IMR-90 (cell line): ENCODE data around the gene EIF6. TPM values are rescaled to one million over a fixed set of nuclear protein-coding genes. Genes with fewer than 3 reads are reported as not detected.

ENCODE experiments used
- ATAC-seq: fragments of 200-7000 bp; cut with Tn5 transposase; 2 replicates; pipeline ENCODE4 v1.9.1; 2020; ENCODE audit warnings: low read depth, mild to moderate bottlenecking, moderate library complexity
- BruUV-seq: library from RNA; stranded (reverse); fragments of 400-500 nt; replicated peaks from 2 replicates; lab custom pipeline; 2021; lab: Mats Ljungman, UMichigan
- CTCF ChIA-PET: fragments of 300-600 bp; formaldehyde crosslinking; extraction: SDS; loops from one replicate; lab custom pipeline; 2021; ENCODE audit warnings: antibody characterized with exemption; lab: Yijun Ruan, JAX
- POLR2A ChIA-PET: fragments of 300-600 bp; sonication (Branson Sonifier 250); formaldehyde crosslinking; loops from one replicate; lab custom pipeline; 2022; ENCODE audit warnings: antibody characterized with exemption; ENCODE audit not compliant: unreplicated experiment; lab: Charles Lee
- DNase-seq: peaks from one replicate; pipeline ENCODE4 v3.0.0; 2013
- H2AFZ ChIP-seq: replicated peaks from 2 replicates; pipeline ENCODE3; 2013; ENCODE audit warnings: low read length, mild to moderate bottlenecking; ENCODE audit not compliant: poor library complexity
- H2AK5ac ChIP-seq: 2 replicates; pipeline ENCODE4 v1.6.1; 2013; ENCODE audit warnings: low read depth, low read length, inconsistent platforms
- H2AK9ac ChIP-seq: replicated peaks from 2 replicates; pipeline ENCODE3; 2013; ENCODE audit warnings: mild to moderate bottlenecking, low read depth, low read length, moderate library complexity; ENCODE audit not compliant: poor library complexity
- H2BK120ac ChIP-seq: 2 replicates; pipeline ENCODE4 v1.6.1; 2013; ENCODE audit warnings: low read depth, low read length, inconsistent platforms
- H2BK15ac ChIP-seq: 3 replicates; pipeline ENCODE4 v1.6.1; 2013; ENCODE audit warnings: low read depth, low read length, inconsistent platforms
- H2BK20ac ChIP-seq: 2 replicates; pipeline ENCODE4 v1.6.1; 2013; ENCODE audit warnings: low read depth, mild to moderate bottlenecking, inconsistent platforms, low read length, moderate library complexity
- H2BK5ac ChIP-seq: 2 replicates; pipeline ENCODE4 v1.6.1; 2013; ENCODE audit warnings: mild to moderate bottlenecking, low read depth, low read length, inconsistent platforms; ENCODE audit not compliant: poor library complexity, severe bottlenecking
- H3K14ac ChIP-seq: replicated peaks from 2 replicates; pipeline ENCODE4 v1.6.1; 2013; ENCODE audit warnings: low read depth, low read length, inconsistent platforms
- H3K18ac ChIP-seq: 2 replicates; pipeline ENCODE4 v1.6.1; 2013; ENCODE audit warnings: low read depth, low read length, control low read depth
- H3K23ac ChIP-seq: 2 replicates; pipeline ENCODE4 v1.6.1; 2013; ENCODE audit warnings: low read depth, low read length, inconsistent platforms
- H3K27ac ChIP-seq: 2 replicates; pipeline ENCODE4 v1.5.1; 2013; ENCODE audit warnings: mild to moderate bottlenecking, control low read depth, low read length; ENCODE audit not compliant: insufficient read depth
- H3K27me3 ChIP-seq: 2 replicates; pipeline ENCODE4 v1.6.1; 2013; ENCODE audit warnings: low read length; ENCODE audit not compliant: control insufficient read depth, insufficient read depth
- H3K36me3 ChIP-seq: 2 replicates; pipeline ENCODE4 v1.6.1; 2013; ENCODE audit warnings: low read length, mixed read lengths; ENCODE audit not compliant: control insufficient read depth, insufficient read depth
- H3K4ac ChIP-seq: 2 replicates; pipeline ENCODE4 v1.6.1; 2013; ENCODE audit warnings: low read depth, low read length, inconsistent platforms
- H3K4me1 ChIP-seq: 2 replicates; pipeline ENCODE4 v1.6.1; 2013; ENCODE audit warnings: low read length, mixed read lengths; ENCODE audit not compliant: control insufficient read depth, insufficient read depth
- H3K4me2 ChIP-seq: 2 replicates; pipeline ENCODE4 v1.6.1; 2013; ENCODE audit warnings: low read depth, mild to moderate bottlenecking, control low read depth, low read length, moderate library complexity
- H3K4me3 ChIP-seq: 2 replicates; pipeline ENCODE4 v1.5.1; 2013; ENCODE audit warnings: low read depth, mild to moderate bottlenecking, control low read depth, low read length, moderate library complexity; ENCODE audit not compliant: insufficient read depth
- H3K56ac ChIP-seq: 2 replicates; pipeline ENCODE4 v1.6.1; 2013; ENCODE audit warnings: low read length, inconsistent platforms; ENCODE audit not compliant: insufficient read depth; ENCODE audit errors: extremely low read depth
- H3K79me1 ChIP-seq, 2 experiments: 2 replicates each; pipeline ENCODE4 v1.6.1; 2013; ENCODE audit warnings: low read length in 2 of 2, inconsistent platforms in 1 of 2, low read depth in 1 of 2
- H3K9ac ChIP-seq: 2 replicates; pipeline ENCODE4 v1.6.1; 2013; ENCODE audit warnings: low read depth, low read length, control low read depth
- H3K9me1 ChIP-seq: 2 replicates; pipeline ENCODE4 v1.6.1; 2013; ENCODE audit warnings: low read length, inconsistent platforms; ENCODE audit not compliant: insufficient read depth
- H3K9me3 ChIP-seq: 2 replicates; pipeline ENCODE4 v1.6.1; 2013; ENCODE audit warnings: low read length; ENCODE audit not compliant: control insufficient read depth, insufficient read depth
- H4K20me1 ChIP-seq: 2 replicates; pipeline ENCODE4 v1.6.1; 2013; ENCODE audit warnings: low read length, inconsistent platforms; ENCODE audit not compliant: insufficient read depth
- H4K5ac ChIP-seq: 2 replicates; pipeline ENCODE4 v1.6.1; 2013; ENCODE audit warnings: mild to moderate bottlenecking, low read depth, low read length, control low read depth
- H4K8ac ChIP-seq, 2 experiments: 2 replicates each; pipeline ENCODE4 v1.6.1; 2013; ENCODE audit warnings: low read depth in 2 of 2, low read length in 2 of 2, control low read depth in 1 of 2, inconsistent platforms in 1 of 2
- H4K91ac ChIP-seq: 2 replicates; pipeline ENCODE4 v1.6.1; 2013; ENCODE audit warnings: low read depth, low read length, inconsistent platforms; ENCODE audit not compliant: insufficient read depth
- FOS ChIP-seq: fragments of 150-350 bp; IDR thresholded peaks from 2 replicates; pipeline ENCODE4 v1.6.1; 2016; ENCODE audit warnings: low read depth, low read length
- MAZ ChIP-seq: IDR thresholded peaks from 2 replicates; pipeline ENCODE4 v1.6.1; 2012; ENCODE audit warnings: low read depth, mild to moderate bottlenecking, low read length, improper control_type of control experiment, moderate library complexity, borderline replicate concordance
- MXI1 ChIP-seq: IDR thresholded peaks from 2 replicates; pipeline ENCODE4 v1.6.1; 2012; ENCODE audit warnings: low read depth, mild to moderate bottlenecking, low read length, moderate library complexity, borderline replicate concordance
- POLR2A ChIP-seq: IDR thresholded peaks from 2 replicates; pipeline ENCODE4 v1.6.1; 2012; ENCODE audit warnings: mild to moderate bottlenecking, low read depth, low read length
- RCOR1 ChIP-seq: IDR thresholded peaks from 2 replicates; pipeline ENCODE4 v1.6.1; 2012; ENCODE audit warnings: mild to moderate bottlenecking, low read length, improper control_type of control experiment; ENCODE audit not compliant: insufficient replicate concordance
- WGBS, 2 experiments: methylation state at CpG; one replicate each; pipeline versions ENCODE4 v1.1.5 to v1.1.7; 2013; ENCODE audit warnings: missing lambda C conversion rate in 2 of 2; ENCODE audit not compliant: insufficient read length in 1 of 2; ENCODE audit errors: extremely low coverage in 2 of 2; 5-methylcytosine and 5-hydroxymethylcytosine counted together
- dilution Hi-C: fragments of 300-500 bp; cut with HindIII; formaldehyde crosslinking; loops from one replicate; pipeline ENCODE4 v1.14.3; 2018; ENCODE audit warnings: low sequenced_read_pairs; ENCODE audit not compliant: unreplicated experiment
- in situ Hi-C: fragments of 300-500 bp; cut with MboI; formaldehyde crosslinking; loops from 3 replicates; pipeline ENCODE4 v1.14.3; 2019; ENCODE audit warnings: low sequenced_read_pairs, inconsistent platforms, mixed read lengths
- intact Hi-C: fragments of 100-400 bp; cut with micrococcal nuclease; formaldehyde crosslinking; loops from 2 replicates; pipeline ENCODE4 v1.10.0; 2022
- polyA plus RNA-seq, 3 experiments: library from polyadenylated mRNA; depleted of rRNA; stranded (reverse); fragments of >200 nt; gene quantifications; 2 replicates each; pipeline ENCODE4 v1.2.3, GENCODE V29; 2012; ENCODE audit warnings: low replicate concordance in 1 of 3
- total RNA-seq: library from RNA; depleted of rRNA; stranded (reverse); fragments of >200 nt; gene quantifications from 2 replicates; pipeline ENCODE4 v1.2.3, GENCODE V29; 2012

Gene EIF6
- total and polyA plus RNA-seq, 2 of the 4 experiments (the other 2 are of a cell fraction), result 215 to 227 TPM

DNA sequence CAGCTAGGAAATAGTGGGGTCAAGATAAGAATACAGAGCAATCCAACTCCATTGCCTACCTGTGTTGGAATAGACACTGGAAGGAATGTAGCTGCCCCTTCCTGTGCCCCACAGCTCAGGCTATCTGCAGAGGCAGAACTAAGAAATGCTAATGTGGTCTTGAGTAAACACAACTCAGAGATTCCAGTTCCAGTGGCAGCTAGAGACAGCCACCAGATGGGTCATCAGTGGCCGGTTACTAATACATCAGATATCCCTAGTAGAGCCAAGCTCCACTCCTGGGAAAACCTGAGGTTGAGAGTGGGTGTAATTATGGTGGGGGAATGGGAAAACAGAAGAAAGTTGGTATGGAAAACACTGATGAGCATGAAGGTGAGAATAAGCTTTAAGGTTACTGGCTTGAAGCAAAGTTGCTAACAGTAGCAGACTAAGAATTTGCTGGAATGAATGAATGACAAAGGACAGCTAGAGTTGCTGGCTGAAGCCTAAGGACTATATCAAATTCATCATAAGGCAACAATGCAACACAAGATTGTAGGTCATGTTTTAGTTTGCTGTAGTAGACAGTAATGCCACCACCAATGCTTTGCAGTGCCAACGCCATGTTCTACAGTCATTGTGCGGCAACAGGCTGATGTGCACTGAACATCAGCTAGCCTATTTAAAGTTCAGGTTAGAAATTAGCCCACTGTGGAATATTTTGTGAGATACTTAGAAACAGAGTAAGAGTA is 36.0 kb upstream of the EIF6 start:
- H3K27ac ChIP-seq, result peak overlapping the region; percentile 64
- peak overlapping the region; percentile 79 to 94 for H4K8ac ChIP-seq
- H4K91ac ChIP-seq, result peak overlapping the region; percentile 97
- H4K5ac ChIP-seq, result peak overlapping the region; percentile 51
- ATAC-seq (peak; percentile 27), DNase-seq (peak; percentile 84)
- peak overlapping the region; percentile 90 for H3K23ac ChIP-seq
- no peaks in the 10 kb centered on the region for H4K20me1 ChIP-seq
- H2AK5ac ChIP-seq, result peak overlapping the region; percentile 99
- no TSS peak for BruUV-seq
- ChIA-PET CTCF (interaction anchor here (0.6 to 2.2 kb wide), 3 partner anchors 12 to 37 kb away, joined by 3 to 9 read pairs (median 4); no protein-coding TSS in a partner anchor), POLR2A (interaction anchor here (0.5 to 1.1 kb wide), 3 partner anchors 10 to 979 kb away, joined by 3 to 18 read pairs (median 5); no protein-coding TSS in a partner anchor)
- intact Hi-C loops (no loop called here), in situ Hi-C loops (no loop called here), dilution Hi-C loops (no loop called here)
- peak overlapping the region; percentile 97 for H2BK120ac ChIP-seq
- peak overlapping the region; percentile 96 for H3K4ac ChIP-seq
- WGBS, 2 experiments, result 100% methylated on average over 2 of the region's 3 CpGs; no CpG with 5 or more reads in 1 of the 2 experiments
- H2AK9ac ChIP-seq, result peak overlapping the region; percentile 85
- no peaks in the 10 kb centered on the region for H3K36me3 ChIP-seq
- peak overlapping the region; percentile 97 for H2BK5ac ChIP-seq
- H3K4me2 ChIP-seq, result peak overlapping the region; percentile 41
- peaks cover 0 to 41% of the 10 kb centered on the region in 2 experiments; a peak in 2 of 4 replicates for H3K79me1 ChIP-seq
- no peaks in the 10 kb centered on the region for H3K27me3 ChIP-seq
- peak overlapping the region; percentile 89 for H3K14ac ChIP-seq
- no peak overlapping the region for H3K4me3 ChIP-seq
- no peak overlapping the region for H3K9ac ChIP-seq
- TF ChIP-seq RCOR1, result no peak
- TF ChIP-seq MAZ, result peak; percentile 38; the same call in 1 of the 2 replicates
- no peak for TF ChIP-seq MXI1
- TF ChIP-seq FOS, result peak; percentile 54; the same call in 1 of the 2 replicates
- no peak for TF ChIP-seq POLR2A
- peaks cover 34% of the 10 kb centered on the region for H3K4me1 ChIP-seq
- peak overlapping the region; percentile 93 for H3K56ac ChIP-seq
- H2BK20ac ChIP-seq, result peak overlapping the region; percentile 97
- peak overlapping the region; percentile 76 for H3K18ac ChIP-seq
- H2BK15ac ChIP-seq, result peak overlapping the region; percentile 95
- H2AFZ ChIP-seq, result peak overlapping the region; percentile 13
- peaks cover 35% of the 10 kb centered on the region for H3K9me1 ChIP-seq
- H3K9me3 ChIP-seq, result no peaks in the 10 kb centered on the region
